ENCODE measurements around the gene GALNT3.

Gene GALNT3

DNA sequence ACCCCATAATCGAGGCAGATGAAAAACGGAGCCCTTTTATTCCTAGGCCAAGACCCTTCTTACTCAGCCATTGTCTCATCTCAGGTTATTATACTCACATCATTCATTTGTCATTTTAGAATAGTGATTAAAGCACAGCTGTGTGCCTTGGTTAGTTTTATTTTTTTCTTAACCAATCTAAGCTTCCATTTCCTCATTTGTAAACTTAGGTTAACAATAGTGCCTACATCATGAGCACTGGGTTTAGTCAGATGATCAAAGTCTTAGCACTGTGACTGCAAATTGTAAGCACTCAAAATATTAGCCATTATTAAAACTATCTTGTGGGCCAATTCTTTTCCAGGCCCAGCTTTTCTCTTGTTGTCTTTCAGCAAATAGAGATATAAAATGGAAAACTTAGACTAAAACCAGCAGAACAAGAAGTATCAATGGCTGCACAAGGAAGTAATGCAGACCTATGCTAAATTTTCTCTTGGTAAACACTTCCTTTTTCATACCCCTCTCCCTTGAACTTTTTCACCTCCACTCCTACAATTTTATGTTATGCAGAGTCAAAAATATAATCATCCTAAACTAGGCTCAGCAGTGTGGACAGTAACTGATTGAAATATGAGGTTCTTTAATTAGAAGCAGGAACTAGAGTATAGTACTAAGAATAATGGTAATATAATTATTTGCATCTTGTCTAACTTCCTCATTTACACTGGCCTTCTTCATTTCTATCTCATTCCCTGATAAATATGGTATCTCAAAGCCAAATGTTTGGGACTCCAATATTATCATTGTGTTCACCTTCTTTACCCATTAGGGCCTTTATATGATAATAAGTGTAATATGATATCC lies 21.5 kb upstream of the GALNT3 start:
- POLR2A ChIA-PET: no interaction called here
- Histone ChIP-seq H3K36me3 (ENCODE audit: control insufficient read depth in 2 of 2, insufficient read depth in 1 of 2, low read length in 2 of 2) (no peaks in the 10 kb centered on the region), H3K27ac (ENCODE audit: extremely low read depth, low read depth, low read length) (no peak overlapping the region), H3K4me3 (ENCODE audit: low read depth, low read length) (no peak overlapping the region), H3K9me3 (ENCODE audit: control insufficient read depth, insufficient read depth, low read depth, low read length) (no peaks in the 10 kb centered on the region), H3K4me1 (ENCODE audit: control insufficient read depth, insufficient read depth, low read length) (peaks cover 10% of the 10 kb centered on the region)
- TF ChIP-seq, protein P1, sequence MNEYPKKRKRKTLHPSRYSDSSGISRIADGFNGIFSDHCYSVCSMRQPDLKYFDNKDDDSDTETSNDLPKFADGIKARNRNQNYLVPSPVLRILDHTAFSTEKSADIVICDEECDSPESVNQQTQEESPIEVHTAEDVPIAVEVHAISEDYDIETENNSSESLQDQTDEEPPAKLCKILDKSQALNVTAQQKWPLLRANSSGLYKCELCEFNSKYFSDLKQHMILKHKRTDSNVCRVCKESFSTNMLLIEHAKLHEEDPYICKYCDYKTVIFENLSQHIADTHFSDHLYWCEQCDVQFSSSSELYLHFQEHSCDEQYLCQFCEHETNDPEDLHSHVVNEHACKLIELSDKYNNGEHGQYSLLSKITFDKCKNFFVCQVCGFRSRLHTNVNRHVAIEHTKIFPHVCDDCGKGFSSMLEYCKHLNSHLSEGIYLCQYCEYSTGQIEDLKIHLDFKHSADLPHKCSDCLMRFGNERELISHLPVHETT (tag by site-specific recombination; IDR thresholded peaks at IDR 0.05): no peak
- TF ChIP-seq, protein P2, sequence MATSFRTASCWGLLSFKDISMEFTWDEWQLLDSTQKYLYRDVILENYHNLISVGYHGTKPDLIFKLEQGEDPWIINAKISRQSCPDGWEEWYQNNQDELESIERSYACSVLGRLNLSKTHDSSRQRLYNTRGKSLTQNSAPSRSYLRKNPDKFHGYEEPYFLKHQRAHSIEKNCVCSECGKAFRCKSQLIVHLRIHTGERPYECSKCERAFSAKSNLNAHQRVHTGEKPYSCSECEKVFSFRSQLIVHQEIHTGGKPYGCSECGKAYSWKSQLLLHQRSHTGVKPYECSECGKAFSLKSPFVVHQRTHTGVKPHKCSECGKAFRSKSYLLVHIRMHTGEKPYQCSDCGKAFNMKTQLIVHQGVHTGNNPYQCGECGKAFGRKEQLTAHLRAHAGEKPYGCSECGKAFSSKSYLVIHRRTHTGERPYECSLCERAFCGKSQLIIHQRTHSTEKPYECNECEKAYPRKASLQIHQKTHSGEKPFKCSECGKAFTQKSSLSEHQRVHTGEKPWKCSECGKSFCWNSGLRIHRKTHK (tag by site-specific recombination; IDR thresholded peaks at IDR 0.05): no peak
- TF ChIP-seq, protein P3, sequence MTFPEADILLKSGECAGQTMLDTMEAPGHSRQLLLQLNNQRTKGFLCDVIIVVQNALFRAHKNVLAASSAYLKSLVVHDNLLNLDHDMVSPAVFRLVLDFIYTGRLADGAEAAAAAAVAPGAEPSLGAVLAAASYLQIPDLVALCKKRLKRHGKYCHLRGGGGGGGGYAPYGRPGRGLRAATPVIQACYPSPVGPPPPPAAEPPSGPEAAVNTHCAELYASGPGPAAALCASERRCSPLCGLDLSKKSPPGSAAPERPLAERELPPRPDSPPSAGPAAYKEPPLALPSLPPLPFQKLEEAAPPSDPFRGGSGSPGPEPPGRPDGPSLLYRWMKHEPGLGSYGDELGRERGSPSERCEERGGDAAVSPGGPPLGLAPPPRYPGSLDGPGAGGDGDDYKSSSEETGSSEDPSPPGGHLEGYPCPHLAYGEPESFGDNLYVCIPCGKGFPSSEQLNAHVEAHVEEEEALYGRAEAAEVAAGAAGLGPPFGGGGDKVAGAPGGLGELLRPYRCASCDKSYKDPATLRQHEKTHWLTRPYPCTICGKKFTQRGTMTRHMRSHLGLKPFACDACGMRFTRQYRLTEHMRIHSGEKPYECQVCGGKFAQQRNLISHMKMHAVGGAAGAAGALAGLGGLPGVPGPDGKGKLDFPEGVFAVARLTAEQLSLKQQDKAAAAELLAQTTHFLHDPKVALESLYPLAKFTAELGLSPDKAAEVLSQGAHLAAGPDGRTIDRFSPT (tag by site-specific recombination; IDR thresholded peaks at IDR 0.05): no peak
- TF ChIP-seq PRDM1 (tag by site-specific recombination; IDR thresholded peaks at IDR 0.05) (no peak), ZNF843 (tag by site-specific recombination; IDR thresholded peaks at IDR 0.05) (no peak), WT1 (tag by site-specific recombination; IDR thresholded peaks at IDR 0.05) (no peak), ZNF221 (tag by site-specific recombination; IDR thresholded peaks at IDR 0.05; ENCODE audit: borderline replicate concordance) (no peak), ZNF174 (tag by site-specific recombination; IDR thresholded peaks at IDR 0.05) (no peak), ZNF404 (tag by site-specific recombination; IDR thresholded peaks at IDR 0.05) (no peak), ZNF600 (tag by site-specific recombination; IDR thresholded peaks at IDR 0.05) (no peak), ZNF146 (tag by site-specific recombination; IDR thresholded peaks at IDR 0.05) (no peak), ZNF555 (tag by site-specific recombination; conservative IDR thresholded peaks at IDR 0.05) (no peak)
- TF ChIP-seq, protein P4, sequence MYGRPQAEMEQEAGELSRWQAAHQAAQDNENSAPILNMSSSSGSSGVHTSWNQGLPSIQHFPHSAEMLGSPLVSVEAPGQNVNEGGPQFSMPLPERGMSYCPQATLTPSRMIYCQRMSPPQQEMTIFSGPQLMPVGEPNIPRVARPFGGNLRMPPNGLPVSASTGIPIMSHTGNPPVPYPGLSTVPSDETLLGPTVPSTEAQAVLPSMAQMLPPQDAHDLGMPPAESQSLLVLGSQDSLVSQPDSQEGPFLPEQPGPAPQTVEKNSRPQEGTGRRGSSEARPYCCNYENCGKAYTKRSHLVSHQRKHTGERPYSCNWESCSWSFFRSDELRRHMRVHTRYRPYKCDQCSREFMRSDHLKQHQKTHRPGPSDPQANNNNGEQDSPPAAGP (tag by site-specific recombination; IDR thresholded peaks at IDR 0.05): no peak
- TF ChIP-seq, protein P5, sequence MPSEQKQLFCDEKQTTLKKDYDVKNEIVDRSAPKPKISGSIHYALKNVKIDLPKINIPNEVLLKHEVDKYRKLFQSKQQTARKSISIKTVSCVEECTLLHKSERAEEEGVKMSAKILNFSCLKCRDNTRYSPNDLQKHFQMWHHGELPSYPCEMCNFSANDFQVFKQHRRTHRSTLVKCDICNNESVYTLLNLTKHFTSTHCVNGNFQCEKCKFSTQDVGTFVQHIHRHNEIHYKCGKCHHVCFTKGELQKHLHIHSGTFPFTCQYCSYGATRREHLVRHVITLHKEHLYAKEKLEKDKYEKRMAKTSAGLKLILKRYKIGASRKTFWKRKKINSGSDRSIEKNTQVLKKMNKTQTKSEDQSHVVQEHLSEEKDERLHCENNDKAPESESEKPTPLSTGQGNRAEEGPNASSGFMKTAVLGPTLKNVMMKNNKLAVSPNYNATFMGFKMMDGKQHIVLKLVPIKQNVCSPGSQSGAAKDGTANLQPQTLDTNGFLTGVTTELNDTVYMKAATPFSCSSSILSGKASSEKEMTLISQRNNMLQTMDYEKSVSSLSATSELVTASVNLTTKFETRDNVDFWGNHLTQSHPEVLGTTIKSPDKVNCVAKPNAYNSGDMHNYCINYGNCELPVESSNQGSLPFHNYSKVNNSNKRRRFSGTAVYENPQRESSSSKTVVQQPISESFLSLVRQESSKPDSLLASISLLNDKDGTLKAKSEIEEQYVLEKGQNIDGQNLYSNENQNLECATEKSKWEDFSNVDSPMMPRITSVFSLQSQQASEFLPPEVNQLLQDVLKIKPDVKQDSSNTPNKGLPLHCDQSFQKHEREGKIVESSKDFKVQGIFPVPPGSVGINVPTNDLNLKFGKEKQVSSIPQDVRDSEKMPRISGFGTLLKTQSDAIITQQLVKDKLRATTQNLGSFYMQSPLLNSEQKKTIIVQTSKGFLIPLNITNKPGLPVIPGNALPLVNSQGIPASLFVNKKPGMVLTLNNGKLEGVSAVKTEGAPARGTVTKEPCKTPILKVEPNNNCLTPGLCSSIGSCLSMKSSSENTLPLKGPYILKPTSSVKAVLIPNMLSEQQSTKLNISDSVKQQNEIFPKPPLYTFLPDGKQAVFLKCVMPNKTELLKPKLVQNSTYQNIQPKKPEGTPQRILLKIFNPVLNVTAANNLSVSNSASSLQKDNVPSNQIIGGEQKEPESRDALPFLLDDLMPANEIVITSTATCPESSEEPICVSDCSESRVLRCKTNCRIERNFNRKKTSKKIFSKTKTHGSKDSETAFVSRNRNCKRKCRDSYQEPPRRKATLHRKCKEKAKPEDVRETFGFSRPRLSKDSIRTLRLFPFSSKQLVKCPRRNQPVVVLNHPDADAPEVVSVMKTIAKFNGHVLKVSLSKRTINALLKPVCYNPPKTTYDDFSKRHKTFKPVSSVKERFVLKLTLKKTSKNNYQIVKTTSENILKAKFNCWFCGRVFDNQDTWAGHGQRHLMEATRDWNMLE (tag by site-specific recombination; conservative IDR thresholded peaks at IDR 0.05; ENCODE audit: low read depth): no peak
- CTCF ChIA-PET: no interaction called here
